ENCODE measurements around the gene MEIOB. TPM values are rescaled to one million over a fixed set of nuclear protein-coding genes. Genes with fewer than 3 reads are reported as not detected.

Gene MEIOB
- total RNA-seq, 1 donor from 2014 or later: 3.7 TPM

GRCh38 chr16:1919327-1919998, 47.5 kb upstream of the MEIOB start:
- Mint-ChIP-seq H3K27ac (no peak overlapping the region), H3K36me3 (no peaks in the 10 kb centered on the region), H3K4me3 (no peak overlapping the region), H3K4me1 (peaks cover 20% of the 10 kb centered on the region), H3K27me3 (ENCODE audit: insufficient read depth, low read depth) (peaks cover 59% of the 10 kb centered on the region), H3K9me3 (no peaks in the 10 kb centered on the region)
- peaks cover 31% of the 10 kb centered on the region for H3F3A ChIP-seq (ENCODE audit: low read depth)
- no peak overlapping the region for H2AFZ ChIP-seq (replicated peaks)
- no peak overlapping the region for H3K27ac ChIP-seq
- H3K9me3 ChIP-seq (ENCODE audit: low read depth): no peaks in the 10 kb centered on the region
- peak overlapping the region; percentile 83 for H3K4me2 ChIP-seq
- H3K4me3 ChIP-seq: no peak overlapping the region
- TF ChIP-seq, protein P1, sequence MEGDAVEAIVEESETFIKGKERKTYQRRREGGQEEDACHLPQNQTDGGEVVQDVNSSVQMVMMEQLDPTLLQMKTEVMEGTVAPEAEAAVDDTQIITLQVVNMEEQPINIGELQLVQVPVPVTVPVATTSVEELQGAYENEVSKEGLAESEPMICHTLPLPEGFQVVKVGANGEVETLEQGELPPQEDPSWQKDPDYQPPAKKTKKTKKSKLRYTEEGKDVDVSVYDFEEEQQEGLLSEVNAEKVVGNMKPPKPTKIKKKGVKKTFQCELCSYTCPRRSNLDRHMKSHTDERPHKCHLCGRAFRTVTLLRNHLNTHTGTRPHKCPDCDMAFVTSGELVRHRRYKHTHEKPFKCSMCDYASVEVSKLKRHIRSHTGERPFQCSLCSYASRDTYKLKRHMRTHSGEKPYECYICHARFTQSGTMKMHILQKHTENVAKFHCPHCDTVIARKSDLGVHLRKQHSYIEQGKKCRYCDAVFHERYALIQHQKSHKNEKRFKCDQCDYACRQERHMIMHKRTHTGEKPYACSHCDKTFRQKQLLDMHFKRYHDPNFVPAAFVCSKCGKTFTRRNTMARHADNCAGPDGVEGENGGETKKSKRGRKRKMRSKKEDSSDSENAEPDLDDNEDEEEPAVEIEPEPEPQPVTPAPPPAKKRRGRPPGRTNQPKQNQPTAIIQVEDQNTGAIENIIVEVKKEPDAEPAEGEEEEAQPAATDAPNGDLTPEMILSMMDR (IDR thresholded peaks at IDR 0.05): no peak
- TF ChIP-seq EZH2phosphoT487 (IDR thresholded peaks at IDR 0.05): no peak
- peak; percentile 11 for TF ChIP-seq EZH2 (IDR thresholded peaks at IDR 0.05)
- H3K79me2 ChIP-seq (ENCODE audit: low read depth): no peaks in the 10 kb centered on the region
- peaks cover 90% of the 10 kb centered on the region for H3K27me3 ChIP-seq
- no peak overlapping the region for H3K9ac ChIP-seq
- H3K4me1 ChIP-seq: peaks cover 43% of the 10 kb centered on the region
- DNase-seq (ENCODE audit: low spot score): peak; percentile 51
- no peaks in the 10 kb centered on the region for H3K36me3 ChIP-seq
- peaks cover 25% of the 10 kb centered on the region for H4K20me1 ChIP-seq (ENCODE audit: low read depth)

- H3K4me3 Mint-ChIP-seq: peak within 1 kb of the TSS; percentile 59
- peak within 1 kb of the TSS; percentile 45 for H3K4me3 ChIP-seq
Measured at GRCh38 chr16:1918351-1919326, 46.7 kb upstream of the MEIOB start, which contains the start of gene HS3ST6. TSS of gene HS3ST6 (minus strand) at chr16:1918415. CDS start at chr16:1918323, 92 bp downstream.

DNA sequence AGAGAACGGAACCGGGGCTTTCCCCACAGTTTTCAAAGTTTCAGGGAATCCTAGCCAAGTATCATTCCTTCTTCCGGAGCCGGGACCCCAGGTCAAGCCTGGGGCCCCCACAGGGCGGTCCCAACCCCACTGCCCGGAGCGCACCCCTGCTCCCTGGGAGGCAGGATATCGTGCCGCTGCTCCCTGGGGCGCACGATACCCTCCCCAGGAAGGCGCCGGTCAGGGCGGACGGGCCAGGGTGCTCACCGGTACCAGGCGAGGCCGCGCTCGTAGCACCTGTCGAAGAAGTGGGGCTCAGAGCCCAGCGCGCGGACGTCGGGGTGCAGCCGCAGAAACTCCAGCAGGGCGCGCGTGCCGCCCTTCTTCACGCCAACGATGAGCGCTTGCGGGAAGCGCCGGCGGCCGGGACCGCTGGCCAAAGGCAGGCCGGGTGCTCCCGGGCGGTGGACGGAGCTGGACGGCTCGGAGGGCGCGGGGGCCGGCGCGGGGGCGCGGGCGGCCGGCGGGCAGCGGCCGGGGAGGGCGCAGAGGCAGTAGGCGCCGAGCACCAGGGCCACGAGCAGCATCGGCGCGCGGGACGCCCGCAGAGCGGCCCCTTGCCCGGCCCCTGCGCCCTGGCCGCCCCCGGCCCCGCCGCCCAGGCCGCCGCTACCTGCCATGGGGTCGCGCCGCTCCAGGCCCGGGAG, 45.8 kb upstream of the MEIOB start:
- Histone ChIP-seq H3K9ac (no peak overlapping the region), H2AFZ (replicated peaks) (no peak overlapping the region), H3K27ac (no peak overlapping the region), H4K20me1 (ENCODE audit: low read depth) (peaks cover 25% of the 10 kb centered on the region), H3F3A (ENCODE audit: low read depth) (peaks cover 31% of the 10 kb centered on the region), H3K27me3 (peaks cover 74% of the 10 kb centered on the region), H3K79me2 (ENCODE audit: low read depth) (no peaks in the 10 kb centered on the region), H3K4me2 (peak overlapping the region; percentile 83), H3K4me3 (peak overlapping the region; percentile 45), H3K36me3 (no peaks in the 10 kb centered on the region), H3K9me3 (ENCODE audit: low read depth) (no peaks in the 10 kb centered on the region), H3K4me1 (peaks cover 49% of the 10 kb centered on the region)
- H3K27me3 Mint-ChIP-seq (ENCODE audit: insufficient read depth, low read depth): peaks cover 55% of the 10 kb centered on the region
- H3K9me3 Mint-ChIP-seq: no peaks in the 10 kb centered on the region
- peaks cover 20% of the 10 kb centered on the region for H3K4me1 Mint-ChIP-seq
- TF ChIP-seq, protein P1 (IDR thresholded peaks at IDR 0.05): no peak
- peak; percentile 93 for TF ChIP-seq EZH2 (IDR thresholded peaks at IDR 0.05)
- TF ChIP-seq EZH2phosphoT487 (IDR thresholded peaks at IDR 0.05): peak; percentile 86
- H3K36me3 Mint-ChIP-seq: no peaks in the 10 kb centered on the region
- no peak overlapping the region for H3K27ac Mint-ChIP-seq
- peak; percentile 65 for DNase-seq (ENCODE audit: low spot score)
- peak overlapping the region; percentile 27 for H3K4me3 Mint-ChIP-seq

More at GRCh38 chr16:1918351-1919326, 46.7 kb upstream of the MEIOB start, which contains the start of gene HS3ST6:
- Mint-ChIP-seq H3K27me3 (ENCODE audit: insufficient read depth, low read depth) (peaks cover 59% of the 10 kb centered on the region), H3K4me1 (peaks cover 20% of the 10 kb centered on the region), H3K36me3 (no peaks in the 10 kb centered on the region), H3K9me3 (no peaks in the 10 kb centered on the region), H3K27ac (no peak within 1 kb of the TSS)
- Histone ChIP-seq H3K4me2 (peak within 1 kb of the TSS; percentile 83), H3K79me2 (ENCODE audit: low read depth) (no peaks in the 10 kb centered on the region), H3K9me3 (ENCODE audit: low read depth) (no peaks in the 10 kb centered on the region), H3F3A (ENCODE audit: low read depth) (peaks cover 31% of the 10 kb centered on the region), H2AFZ (replicated peaks) (no peak within 1 kb of the TSS), H3K27ac (no peak within 1 kb of the TSS), H3K36me3 (no peaks in the 10 kb centered on the region), H4K20me1 (ENCODE audit: low read depth) (peaks cover 25% of the 10 kb centered on the region), H3K4me1 (peaks cover 49% of the 10 kb centered on the region), H3K27me3 (peaks cover 82% of the 10 kb centered on the region), H3K9ac (no peak within 1 kb of the TSS)
- TF ChIP-seq, protein P1 (IDR thresholded peaks at IDR 0.05): no peak
- peak; percentile 52 for TF ChIP-seq EZH2phosphoT487 (IDR thresholded peaks at IDR 0.05)
- TF ChIP-seq EZH2 (IDR thresholded peaks at IDR 0.05): peak; percentile 53
- peak; percentile 83 for DNase-seq (ENCODE audit: low spot score)
